DMS 273 treated with DMSO at 0.1 percent for 48 hours (cell line): ENCODE results near the gene TYK2.

Source experiments
- DNase-seq: peaks from one replicate; lab custom pipeline; 2025; lab: John Stamatoyannopoulos, UW

Gene TYK2

DNA sequence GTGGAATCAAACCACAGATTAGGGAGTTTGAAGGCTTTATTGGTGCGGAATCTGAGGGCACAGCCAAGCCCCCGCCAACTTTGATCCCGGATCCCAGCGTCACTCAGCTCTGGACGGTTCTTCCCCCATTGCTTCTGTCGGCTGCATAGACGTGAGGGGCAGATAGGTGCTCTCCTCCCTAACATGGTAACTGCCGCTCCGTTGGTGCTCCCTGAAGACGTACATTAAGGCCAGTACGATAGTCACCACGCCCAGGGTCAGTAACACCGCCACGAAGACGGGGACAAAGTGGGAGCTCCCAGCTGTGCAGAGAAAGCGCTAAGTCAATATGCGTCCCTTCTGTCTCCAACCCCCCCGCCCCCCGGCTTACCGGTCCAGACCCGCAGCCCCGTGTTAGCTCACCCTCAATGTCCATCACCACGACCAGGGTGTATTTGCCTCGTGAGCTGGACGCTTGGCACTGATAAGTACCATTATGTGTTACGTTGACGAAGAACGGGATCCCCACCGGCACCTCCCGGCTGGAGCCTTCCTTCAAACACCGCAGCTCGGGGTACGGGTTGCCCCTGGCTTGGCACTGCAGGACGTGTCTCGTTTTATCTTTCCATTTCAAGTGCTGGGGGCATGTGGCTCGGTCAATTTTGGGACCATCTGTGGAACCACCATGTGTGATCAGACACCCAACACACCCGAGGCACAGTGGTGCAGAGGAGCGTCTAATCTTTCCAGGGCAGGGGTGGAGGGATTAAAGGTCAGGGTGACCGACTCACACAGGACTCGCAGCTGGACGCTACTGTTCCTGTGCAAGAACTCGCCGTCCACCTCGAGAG lies 46.4 kb downstream of the TYK2 start:
- DNase-seq = no peak

DNA sequence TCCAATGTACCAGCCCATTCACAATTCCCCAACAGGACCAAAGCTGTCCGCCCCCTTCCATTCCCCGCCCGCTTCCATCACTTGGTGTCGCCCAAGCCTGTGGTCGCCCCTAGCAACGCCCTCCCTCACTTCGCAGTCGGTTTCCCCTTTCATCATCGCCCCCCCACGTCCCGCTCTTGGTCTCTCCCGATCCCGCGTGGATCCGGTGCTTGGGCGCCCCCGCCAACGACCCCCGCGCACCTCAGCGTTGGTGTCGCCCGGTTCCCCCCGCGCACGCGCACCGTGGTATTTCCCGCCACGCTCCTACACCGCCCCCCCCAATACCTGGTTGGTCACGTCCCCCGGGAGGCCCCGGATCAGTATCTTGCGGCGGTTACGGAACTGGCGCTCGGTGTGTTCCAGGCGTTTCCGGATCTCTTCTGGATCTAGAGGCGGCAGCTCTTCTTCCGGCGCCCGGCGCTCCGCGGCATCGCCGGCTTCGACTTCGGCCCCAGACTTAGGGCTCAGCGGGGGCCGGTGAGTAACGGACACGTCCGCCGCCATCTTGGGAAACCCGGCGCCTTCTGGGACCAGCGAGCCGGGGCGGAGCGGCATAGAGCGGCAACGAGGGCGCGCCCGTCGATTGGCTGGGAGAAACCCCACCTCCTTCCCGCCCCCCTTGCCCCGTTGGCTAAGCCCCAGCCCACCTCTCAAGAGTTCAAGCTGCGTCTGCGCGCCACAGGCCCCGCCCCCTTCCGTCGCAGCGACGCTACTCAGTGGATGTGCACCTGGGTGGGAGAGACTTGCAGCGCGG lies 47.2 kb downstream of the TYK2 start, which contains the start of gene RAVER1:
Gene RAVER1 (minus strand): TSS at position 565 of the 793 bp plus-strand sequence. CDS start 22 bp downstream, at position 543.
- DNase-seq = peak; percentile 79

DNA sequence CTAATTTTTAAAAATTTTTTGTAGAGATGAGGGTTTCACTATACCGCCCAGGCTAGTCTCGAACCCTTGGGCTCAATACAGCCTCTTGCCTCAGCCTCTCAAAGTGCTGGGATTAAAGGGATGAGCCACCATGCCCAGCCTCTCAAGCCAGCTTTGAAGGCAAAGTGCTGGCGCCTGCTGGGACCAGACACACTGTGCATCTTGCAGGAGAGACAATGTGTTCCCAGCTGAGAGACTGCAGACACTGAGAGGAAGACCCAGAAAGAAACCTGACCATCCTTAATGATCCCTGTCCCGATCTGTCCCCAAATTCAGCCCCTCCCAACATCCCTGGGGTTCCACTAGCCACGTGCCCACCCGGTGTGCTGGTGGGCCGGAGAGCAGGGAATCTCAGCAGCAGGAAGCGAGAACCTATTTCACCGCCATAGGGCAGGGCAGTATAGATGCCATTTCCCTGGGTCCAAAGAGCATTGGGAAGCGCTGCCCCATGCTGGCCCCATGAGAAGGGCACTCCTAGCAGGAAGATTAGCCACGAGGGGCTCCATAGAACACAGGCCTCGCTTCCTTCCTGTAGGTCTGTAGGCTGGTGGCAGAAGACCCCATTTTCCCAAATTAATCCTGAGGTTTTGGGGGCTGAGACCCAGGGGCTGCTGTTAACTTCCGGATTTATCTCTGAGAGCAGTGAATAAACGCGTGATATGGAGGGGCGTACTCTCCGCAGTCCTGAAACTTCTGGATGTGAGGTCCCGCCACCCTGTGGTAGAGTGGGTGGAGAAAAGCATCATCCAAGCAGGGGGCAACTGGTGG lies 48.0 kb downstream of the TYK2 start:
- no peak for DNase-seq

DNA sequence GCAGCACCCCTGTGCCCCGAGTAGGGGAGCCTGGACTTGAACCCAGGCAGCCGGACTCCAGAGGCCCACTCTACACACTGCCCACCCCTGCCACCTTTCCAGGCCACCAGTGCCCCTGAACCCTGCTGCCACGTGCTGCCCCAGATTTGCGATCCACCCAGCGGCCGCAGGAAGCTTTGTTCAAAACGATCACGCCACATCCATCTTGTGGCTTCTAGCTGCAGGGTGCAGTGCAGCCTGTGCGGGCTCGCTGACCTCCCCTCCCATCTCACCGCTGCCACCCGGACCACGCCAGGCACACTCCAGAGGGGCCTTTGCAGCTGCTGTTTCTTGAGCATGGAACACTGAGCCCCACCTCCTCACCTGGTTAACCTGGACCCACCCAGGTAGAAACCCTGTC lies 50.8 kb downstream of the TYK2 start:
- no peak for DNase-seq

DNA sequence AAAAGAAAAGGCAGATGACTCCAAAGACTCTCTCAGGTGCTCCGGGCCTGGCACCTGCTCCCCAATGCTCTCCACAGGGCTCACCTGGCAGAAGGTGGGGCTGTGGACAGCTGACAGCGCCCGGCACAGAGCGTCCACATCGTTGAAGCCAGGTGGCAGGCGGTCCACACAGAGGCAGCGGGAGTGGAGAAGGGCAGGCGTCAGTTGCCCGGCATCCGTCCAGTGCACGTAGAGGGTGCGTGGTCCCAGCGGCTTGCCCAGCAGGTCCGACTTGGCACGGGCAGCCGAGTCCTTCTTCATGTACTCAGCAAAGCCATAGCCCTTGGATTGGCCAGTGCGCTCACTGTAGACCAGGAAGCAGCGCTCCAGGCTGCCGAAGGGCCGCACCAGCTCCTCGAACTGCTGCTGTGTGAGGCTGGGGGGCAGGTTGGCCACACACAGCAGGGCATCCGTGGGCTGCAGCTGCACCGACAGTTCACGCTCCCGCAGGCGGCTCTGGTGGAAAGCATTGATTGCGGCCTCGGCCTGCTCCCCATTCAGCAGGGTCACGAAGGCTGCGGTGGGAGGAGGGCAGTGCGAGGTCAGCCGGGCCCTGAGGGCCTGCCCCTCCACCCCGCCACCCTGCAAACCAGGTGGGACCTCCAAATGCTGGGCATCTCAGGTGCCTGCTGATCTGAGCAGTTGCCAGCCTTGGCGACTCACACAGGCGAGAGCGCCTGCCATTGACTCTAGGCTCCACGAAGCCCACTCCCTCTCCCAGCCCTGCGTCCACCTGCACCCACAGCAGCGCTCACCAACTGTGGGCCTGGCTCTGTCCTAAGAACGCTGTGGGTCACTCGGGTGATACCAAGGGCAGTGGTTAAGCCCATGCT lies 51.6 kb downstream of the TYK2 start:
- no peak for DNase-seq

DNA sequence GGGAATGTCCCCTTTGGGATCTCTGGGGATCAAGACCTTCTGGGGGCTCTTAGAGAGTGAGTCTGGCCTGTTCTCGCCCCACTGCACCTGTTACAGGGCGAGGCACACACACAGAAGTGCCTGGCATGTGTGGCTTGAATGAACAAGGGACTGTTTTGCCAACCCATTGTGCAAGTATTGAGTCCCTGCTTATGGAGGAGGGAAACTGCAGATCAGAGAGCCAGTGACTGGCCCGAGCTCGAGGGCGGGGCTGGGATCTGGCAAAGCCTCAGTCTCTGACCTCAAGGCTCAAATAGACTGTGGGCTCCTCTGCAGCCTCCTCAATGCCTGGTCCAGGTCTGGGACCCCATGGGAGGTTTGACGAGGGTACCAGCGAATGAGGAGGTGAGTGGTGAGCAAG lies 52.6 kb downstream of the TYK2 start:
- no peak for DNase-seq

DNA sequence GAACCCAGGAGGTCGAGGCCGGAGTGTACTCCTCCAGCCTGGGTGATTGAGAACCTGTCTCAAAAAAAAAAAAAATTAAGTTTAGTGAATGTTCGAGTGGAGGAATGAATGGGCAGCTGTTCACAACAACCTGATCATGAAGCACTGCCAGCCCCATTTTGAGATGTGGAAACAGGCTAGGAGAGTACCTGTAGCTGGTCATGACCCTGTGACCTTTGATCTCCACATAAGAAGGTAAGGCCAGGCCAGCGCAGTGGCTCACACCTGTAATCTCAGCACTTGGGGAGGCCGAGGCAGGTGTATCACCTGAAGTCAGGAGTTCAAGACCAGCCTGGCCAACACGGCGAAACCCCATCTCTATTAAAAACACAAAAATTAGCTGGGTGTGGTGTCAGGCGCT lies 54.6 kb downstream of the TYK2 start:
- DNase-seq = no peak

DNA sequence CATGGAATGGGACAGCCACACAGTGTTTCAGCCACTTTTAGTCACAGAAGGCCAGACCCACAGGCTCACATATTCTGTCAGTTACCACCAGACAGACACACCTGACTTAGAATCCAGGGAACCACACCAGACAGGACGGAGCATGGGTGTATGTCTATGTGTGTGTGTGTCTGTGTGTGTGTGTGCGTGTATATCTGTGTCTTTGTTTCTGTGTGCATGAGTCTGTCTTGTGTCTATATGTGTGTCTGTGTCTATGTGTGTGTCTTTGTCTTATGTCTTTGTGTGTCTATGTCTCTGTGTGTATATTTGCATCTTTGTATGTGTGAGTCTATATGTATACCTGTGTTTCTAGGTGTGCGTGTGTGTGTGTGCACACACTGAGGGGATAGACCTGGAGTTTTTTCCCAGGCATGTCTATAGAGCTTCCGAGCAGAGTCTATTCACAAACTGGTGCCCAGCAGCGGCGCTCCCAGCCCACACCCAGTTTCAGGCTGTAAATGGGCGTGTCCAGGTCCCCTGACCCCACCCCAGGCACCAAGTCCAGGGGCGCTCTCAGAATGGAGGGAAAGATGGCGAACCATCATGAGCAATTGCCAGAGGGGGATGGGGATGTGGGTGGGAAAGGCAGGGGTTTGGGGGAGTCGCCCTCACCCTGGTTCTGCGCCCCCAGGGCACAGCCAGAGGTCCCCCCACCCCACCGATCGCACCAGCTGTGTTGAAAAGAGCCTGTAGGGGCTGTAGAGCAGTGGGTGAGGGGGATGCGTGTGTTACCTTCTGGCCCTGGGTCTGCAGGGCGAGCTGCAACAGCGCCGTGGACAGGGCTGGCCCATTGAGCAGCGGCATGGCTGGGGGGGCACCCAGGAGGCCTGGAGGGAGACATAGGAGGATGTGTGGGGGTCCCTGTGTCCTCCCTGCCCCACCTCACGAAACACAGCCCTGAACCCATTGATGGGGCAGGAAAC lies 58.2 kb downstream of the TYK2 start:
- DNase-seq = no peak

DNA sequence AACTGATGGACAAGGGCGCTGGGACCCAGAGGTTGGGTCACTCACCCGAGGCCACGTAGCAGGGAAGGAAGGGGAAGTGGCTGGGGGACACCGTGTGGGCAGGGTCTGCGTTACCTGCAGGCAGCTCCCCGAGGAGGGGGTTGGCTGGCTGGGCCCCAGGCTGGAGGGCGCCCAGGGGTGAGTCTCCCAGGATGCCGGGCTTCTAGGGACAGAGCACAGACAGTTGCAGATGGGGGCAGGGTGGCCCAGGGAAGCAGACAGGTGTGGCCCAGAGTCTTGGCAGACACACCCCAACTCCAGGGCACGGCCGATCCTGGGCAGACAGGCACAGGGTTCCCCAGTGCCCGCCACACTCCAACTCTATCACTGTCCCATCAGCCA lies 59.0 kb downstream of the TYK2 start:
- no peak for DNase-seq

DNA sequence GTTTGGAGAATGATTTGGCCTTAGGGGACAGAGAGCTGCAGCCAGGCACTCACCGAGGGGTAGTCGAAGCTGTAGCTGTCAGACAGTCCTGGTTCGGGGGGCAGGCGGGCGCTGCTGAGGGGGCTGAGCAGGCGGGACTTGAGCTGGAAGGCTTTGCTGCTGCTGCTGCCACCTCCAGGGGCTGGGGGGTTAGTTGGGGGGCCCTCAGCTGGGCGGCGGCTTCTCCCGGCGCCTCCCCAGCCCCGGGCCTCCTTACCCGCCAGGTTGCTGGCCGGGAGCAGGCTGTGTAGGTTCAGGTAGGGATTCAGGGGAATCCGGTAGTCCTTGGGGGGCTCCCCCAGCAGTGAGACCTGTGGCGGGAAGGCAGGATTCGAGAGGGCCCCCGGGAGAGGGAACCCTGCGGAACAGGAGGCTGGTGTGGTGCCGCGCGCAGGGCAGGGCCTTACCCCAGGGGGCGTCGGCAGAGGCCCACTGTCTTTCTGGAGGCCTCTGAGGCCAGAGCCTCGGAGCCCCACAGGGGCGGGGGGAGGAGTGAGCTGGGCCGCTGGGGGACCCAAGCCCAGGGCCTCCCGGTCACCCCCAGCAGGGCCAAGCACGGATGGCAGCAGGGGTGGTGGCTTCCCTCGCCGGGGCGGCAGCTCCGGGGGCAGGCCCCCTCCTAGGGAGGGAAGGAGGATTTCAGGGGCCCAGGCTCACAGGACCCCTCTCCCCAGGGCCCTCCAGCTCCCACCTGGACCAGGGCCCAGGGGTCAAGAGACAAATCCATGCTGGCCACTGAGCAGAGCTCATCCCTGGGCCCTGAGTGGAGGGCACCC lies 59.6 kb downstream of the TYK2 start:
- no peak for DNase-seq

DNA sequence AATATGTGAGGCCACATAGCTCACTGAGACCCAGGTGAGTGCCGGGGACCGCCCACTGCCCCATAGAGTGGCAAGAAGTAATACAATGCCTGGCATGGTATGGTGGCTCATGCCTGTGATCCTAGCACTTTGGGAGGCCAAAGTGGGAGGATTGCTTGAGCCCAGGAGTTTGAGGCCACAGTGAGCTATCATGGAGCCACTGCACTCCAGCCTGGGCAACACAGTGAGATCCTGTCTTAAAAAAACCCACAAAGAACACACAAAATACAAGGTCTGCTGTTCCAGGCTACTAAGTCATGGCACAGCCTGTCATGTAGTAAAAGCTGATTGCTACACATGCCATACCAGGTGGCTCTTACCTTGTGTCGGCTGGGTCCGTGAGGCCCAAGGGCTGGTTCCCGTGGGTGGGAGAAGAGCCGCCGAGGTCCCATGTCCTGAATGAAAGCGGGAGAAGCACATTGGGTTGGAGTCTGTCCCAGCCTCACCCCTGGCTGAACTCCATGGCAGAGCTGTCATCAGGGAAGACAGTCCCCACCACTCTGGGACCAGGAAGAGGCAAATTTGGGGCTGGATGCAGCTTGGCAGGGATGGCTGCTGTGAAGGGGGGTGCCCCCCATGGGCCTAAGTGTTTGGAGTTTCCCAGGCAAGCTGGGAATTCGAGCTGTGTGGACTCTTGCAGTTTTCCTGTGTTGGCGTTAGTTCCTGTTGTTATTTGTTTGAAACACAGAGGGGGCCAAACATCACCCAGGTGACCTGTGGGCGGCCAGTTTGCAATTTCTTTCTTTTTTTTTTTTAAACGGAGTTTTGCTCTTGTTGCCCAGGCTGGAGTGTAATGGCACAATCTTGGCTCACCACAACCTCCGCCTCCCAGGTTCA lies 61.3 kb downstream of the TYK2 start:
- DNase-seq = no peak

DNA sequence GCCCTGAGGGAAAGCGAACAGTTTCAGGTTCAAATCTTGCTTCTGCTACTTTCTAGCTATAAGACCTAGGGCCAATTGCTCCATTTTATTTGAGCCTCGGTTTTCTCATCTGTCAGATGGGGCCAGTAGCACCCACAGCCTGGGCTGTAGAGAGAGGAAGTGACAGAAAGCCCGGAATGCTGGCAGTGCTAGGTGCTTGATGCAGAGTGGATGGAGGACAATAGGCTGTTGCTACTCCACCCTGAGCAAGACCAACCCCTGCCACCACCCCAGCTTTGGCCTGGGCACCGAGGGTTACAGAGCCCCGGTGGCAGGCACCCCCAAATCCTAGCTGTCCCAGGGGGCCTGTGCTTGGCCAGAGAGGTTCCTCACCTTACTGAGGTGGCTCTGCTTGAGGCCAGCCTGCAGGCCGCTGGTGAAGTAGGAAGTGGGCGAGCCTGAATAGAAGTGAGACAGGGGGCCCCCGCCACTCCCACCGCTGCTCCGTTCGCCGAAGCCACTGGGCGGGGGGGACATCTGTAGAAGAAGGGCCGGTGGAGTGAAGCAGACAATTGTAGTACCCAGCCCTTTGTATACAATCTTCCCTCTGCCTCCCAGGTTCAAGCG lies 62.4 kb downstream of the TYK2 start:
- DNase-seq = no peak

DNA sequence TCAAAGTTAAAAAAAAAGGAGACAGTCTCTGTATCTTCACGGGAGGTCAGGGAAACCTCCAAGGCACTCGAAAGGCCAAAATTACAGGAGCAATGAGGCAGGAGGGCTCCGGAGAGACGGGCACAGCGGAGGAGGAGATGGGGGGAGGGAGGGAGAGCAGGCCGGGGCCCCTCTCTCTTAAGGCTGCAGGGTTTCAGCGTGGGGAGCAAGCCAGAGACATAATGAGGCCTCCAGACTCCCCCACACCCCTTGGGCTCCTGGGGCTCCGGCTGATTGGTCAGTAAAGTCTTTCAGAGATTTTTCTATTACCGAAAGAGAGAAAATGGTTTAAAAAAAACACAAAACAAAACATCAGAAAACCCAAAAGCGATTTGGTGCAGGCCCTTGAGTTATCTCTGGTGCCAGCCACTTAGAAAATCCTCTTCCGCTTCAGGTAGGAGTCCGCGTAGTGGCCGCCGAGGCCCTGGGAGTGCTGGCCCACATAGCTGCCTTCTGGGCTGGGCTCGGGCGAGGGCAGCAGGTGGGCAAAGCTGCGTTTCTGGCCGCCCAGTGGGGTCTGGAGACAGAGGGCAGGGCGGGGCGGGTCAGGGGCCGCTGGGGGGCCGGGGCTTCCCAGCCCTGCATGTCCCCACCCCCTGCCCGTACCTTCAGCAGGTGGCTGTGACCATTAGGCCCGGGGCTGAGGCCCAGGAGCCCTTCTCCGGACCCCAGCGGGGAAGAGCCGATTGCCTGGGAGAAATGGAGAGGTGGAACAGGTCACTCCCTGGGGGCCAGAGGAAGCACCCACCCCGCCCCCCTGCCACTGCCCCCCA lies 63.1 kb downstream of the TYK2 start:
- DNase-seq = no peak

DNA sequence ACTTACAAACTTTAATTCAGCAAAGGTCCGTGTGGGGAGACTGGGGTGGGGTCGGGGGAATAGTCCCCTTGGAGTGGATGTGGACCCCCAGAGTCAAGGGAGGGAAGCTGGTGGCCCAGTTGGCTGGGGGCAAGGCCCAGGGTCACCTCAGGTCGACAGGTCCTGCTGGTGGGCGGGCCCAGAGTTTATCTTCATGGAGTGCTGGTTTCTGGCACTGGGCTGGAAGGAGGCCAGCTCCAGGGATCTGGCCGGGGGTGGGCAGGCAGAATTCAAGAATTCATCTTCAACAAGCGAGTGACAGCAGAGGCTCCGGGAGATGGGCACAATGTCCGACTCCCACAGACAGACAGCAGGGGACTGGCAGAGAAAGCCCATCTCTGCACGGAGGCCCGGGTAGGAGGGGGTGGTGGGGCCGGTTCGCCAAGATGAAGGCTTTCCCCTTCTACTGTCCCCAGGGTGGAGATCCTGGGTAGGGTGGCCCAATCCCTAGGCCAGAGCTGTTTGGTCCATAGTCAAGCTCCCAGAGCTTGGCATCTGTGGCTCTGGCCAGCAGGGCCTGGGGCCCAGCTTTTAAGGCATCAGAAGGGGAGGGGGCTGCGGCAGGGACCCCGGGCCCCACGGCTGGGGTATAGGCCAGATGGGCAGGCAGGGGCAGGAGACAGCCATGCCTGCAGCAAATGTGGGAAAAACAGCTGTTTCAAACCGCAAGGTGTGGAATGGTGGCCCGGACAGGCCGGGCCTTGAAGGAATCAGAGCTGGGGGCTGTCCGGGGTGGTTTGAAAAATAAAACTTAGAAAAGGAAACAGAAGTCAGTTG lies 63.9 kb downstream of the TYK2 start:
- peak; percentile 56 for DNase-seq

DNA sequence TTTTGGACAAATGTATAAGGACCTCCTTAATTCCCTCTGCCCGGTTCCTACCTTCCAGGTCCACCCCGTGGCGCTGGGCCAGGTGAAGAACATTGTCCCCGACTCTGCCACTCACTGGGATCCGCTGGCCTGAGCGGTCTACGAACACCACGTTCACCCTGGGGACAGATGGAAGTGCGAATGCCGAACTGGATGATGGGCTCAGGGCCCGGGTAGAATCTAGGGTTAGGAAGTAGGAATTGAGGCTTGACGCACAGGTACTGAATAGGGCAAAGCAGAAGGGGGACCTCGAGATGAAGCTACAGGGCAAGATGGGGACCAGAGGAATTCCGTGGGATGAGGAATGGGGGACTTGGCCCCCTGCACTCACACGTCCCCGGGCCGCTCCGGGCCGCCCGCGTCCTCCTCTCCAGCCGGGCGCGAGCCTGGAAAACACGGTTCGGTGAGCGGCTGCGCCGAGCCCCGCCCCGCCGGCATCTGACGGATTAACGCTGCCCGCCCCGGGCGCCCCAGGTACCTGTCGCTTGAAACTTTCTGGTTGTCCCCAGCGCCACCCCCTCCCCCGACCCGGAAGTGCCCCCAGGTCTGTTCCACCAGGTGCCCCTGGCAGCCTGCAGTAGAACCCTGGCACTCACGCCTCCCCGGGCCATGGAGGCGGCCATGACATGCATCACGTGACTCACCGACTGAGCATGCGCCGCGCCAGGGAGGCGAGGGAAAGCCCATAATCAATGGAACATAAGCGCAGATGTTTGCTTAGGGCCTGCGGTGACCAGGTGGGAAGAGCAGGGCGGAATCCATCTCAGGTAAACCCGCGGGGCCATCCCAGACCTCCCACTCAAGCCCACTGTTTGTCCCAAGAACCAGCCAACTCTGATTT lies 64.8 kb downstream of the TYK2 start, which contains the start of gene FDX2:
Gene FDX2 (minus strand): TSS at position 681 of the 880 bp plus-strand sequence. CDS start 19 bp downstream, at position 662.
- peak; percentile 67 for DNase-seq
